Measurements from ENCODE around the gene SLC45A2. TPM values are rescaled to one million over a fixed set of nuclear protein-coding genes. Genes with fewer than 3 reads are reported as not detected.

Gene SLC45A2
- polyA plus RNA-seq, 1 donor from 2014 or later: 1.2 TPM

GRCh38 chr5:34017254-34017653, 32.8 kb upstream of the SLC45A2 start:
- no peak for TF ChIP-seq CTCF (IDR thresholded peaks at IDR 0.05; ENCODE audit: poor library complexity, severe bottlenecking)
- no peaks in the 10 kb centered on the region for H3F3A ChIP-seq (ENCODE audit: insufficient read depth, low read length, poor library complexity, severe bottlenecking)

GRCh38 chr5:34016750-34017149, 32.3 kb upstream of the SLC45A2 start:
- Histone ChIP-seq H2AFZ (ENCODE audit: low read depth, low read length) (no peak overlapping the region), H4K20me1 (ENCODE audit: insufficient read depth) (no peaks in the 10 kb centered on the region), H3K4me3 (ENCODE audit: low read length) (no peak overlapping the region), H3K79me2 (replicated peaks; ENCODE audit: insufficient read depth, low read length) (no peaks in the 10 kb centered on the region), H3K27ac (ENCODE audit: low read length) (no peak overlapping the region), H3K27me3 (ENCODE audit: insufficient read depth, low read depth, low read length) (no peaks in the 10 kb centered on the region), H3K9me3 (ENCODE audit: low read length) (no peaks in the 10 kb centered on the region), H3K4me2 (ENCODE audit: low read length) (no peak overlapping the region), H3K9me2 (ENCODE audit: insufficient read depth, low read length) (no peaks in the 10 kb centered on the region), H3F3A (ENCODE audit: insufficient read depth, low read length, poor library complexity, severe bottlenecking) (no peaks in the 10 kb centered on the region), H3K36me3 (ENCODE audit: insufficient read depth, low read length) (no peaks in the 10 kb centered on the region), H3K9ac (ENCODE audit: low read length) (no peak overlapping the region)
- TF ChIP-seq MXI1 (conservative IDR thresholded peaks at IDR 0.05; ENCODE audit: poor library complexity, severe bottlenecking): no peak
- no peak for TF ChIP-seq RAD21 (conservative IDR thresholded peaks at IDR 0.05)
- TF ChIP-seq POLR2AphosphoS5 (IDR thresholded peaks at IDR 0.05): no peak

More at GRCh38 chr5:34017254-34017653, 32.8 kb upstream of the SLC45A2 start:
- Histone ChIP-seq H4K20me1 (ENCODE audit: insufficient read depth) (no peaks in the 10 kb centered on the region), H3K27me3 (ENCODE audit: insufficient read depth, low read depth, low read length) (no peaks in the 10 kb centered on the region), H3K4me3 (ENCODE audit: low read length) (no peak overlapping the region), H3K79me2 (replicated peaks; ENCODE audit: insufficient read depth, low read length) (no peaks in the 10 kb centered on the region), H3K36me3 (ENCODE audit: insufficient read depth, low read length) (no peaks in the 10 kb centered on the region), H3K9me3 (ENCODE audit: low read length) (no peaks in the 10 kb centered on the region), H3K4me2 (ENCODE audit: low read length) (no peak overlapping the region), H2AFZ (ENCODE audit: low read depth, low read length) (no peak overlapping the region), H3K9ac (ENCODE audit: low read length) (no peak overlapping the region), H3K9me2 (ENCODE audit: insufficient read depth, low read length) (no peaks in the 10 kb centered on the region), H3K27ac (ENCODE audit: low read length) (no peak overlapping the region)

DNA sequence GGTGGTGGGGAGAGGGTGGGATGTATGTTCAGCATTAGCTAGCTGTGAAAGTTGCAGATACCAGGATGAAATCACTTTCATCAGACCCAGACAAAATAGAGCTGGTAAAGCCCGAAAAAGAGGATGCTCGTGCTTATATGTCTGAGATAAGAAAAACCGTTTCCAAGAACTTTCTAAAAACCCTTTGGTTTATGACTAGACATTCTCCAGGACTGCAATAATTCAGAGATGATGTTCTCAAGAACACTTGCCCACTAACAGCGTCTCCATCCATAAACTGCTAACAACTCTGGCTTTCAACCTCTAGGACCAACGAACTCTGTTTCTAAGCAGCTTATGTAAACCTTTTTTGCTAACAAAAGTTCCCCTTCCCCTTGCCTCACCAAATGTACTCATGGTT, 31.7 kb upstream of the SLC45A2 start:
- Histone ChIP-seq H3K9me2 (ENCODE audit: insufficient read depth, low read length) (no peaks in the 10 kb centered on the region), H3F3A (ENCODE audit: insufficient read depth, low read length, poor library complexity, severe bottlenecking) (no peaks in the 10 kb centered on the region), H4K20me1 (ENCODE audit: insufficient read depth) (no peaks in the 10 kb centered on the region), H3K9me3 (ENCODE audit: low read length) (no peaks in the 10 kb centered on the region), H3K79me2 (replicated peaks; ENCODE audit: insufficient read depth, low read length) (no peaks in the 10 kb centered on the region), H3K9ac (ENCODE audit: low read length) (no peak overlapping the region), H3K27ac (ENCODE audit: low read length) (no peak overlapping the region), H3K4me2 (ENCODE audit: low read length) (no peak overlapping the region), H3K4me3 (ENCODE audit: low read length) (no peak overlapping the region), H2AFZ (ENCODE audit: low read depth, low read length) (no peak overlapping the region), H3K36me3 (ENCODE audit: insufficient read depth, low read length) (no peaks in the 10 kb centered on the region), H3K27me3 (ENCODE audit: insufficient read depth, low read depth, low read length) (no peaks in the 10 kb centered on the region)
- TF ChIP-seq RAD21 (conservative IDR thresholded peaks at IDR 0.05) (no peak), CTCF (IDR thresholded peaks at IDR 0.05; ENCODE audit: poor library complexity, severe bottlenecking) (no peak), POLR2AphosphoS5 (IDR thresholded peaks at IDR 0.05) (no peak), MXI1 (conservative IDR thresholded peaks at IDR 0.05; ENCODE audit: poor library complexity, severe bottlenecking) (no peak), SMC3 (conservative IDR thresholded peaks at IDR 0.05; ENCODE audit: poor library complexity) (no peak), EZH2 (IDR thresholded peaks at IDR 0.05; ENCODE audit: borderline replicate concordance, insufficient read depth, low read length, poor library complexity, severe bottlenecking) (no peak), REST (IDR thresholded peaks at IDR 0.05; ENCODE audit: borderline replicate concordance) (no peak), EP300 (conservative IDR thresholded peaks at IDR 0.05; ENCODE audit: poor library complexity, severe bottlenecking) (no peak), TAF1 (IDR thresholded peaks at IDR 0.05; ENCODE audit: low read depth) (no peak)

Data from neural cell (in vitro differentiated cells).